H9 (cell line): ENCODE measurements around the gene KLF6. TPM values are rescaled to one million over a fixed set of nuclear protein-coding genes. Genes with fewer than 3 reads are reported as not detected.
A peak's percentile ranks its signal among the peaks of the same experiment; 100 is the strongest.

ENCODE experiments used
- DNase-seq: peaks from one replicate; pipeline ENCODE4 v3.0.0-alpha.2; 2017
- H2AFZ ChIP-seq: one replicate; pipeline ENCODE4 v1.6.1; 2013; ENCODE audit warnings: mild to moderate bottlenecking, low read length, control low read depth, moderate library complexity
- H2AK5ac ChIP-seq: 2 replicates; pipeline ENCODE4 v1.6.1; 2013; ENCODE audit warnings: low read length, control low read depth, mixed read lengths; ENCODE audit not compliant: insufficient read length
- H2BK120ac ChIP-seq: one replicate; pipeline ENCODE4 v1.6.1; 2013; ENCODE audit warnings: low read depth, mild to moderate bottlenecking, low read length, control low read depth, inconsistent platforms; ENCODE audit not compliant: poor library complexity, severe bottlenecking
- H2BK12ac ChIP-seq: 2 replicates; pipeline ENCODE4 v1.6.1; 2013; ENCODE audit warnings: low read length, control low read depth, mixed read lengths, low read depth; ENCODE audit not compliant: insufficient read length
- H2BK15ac ChIP-seq: 2 replicates; pipeline ENCODE4 v1.6.1; 2013; ENCODE audit warnings: low read depth, low read length, control low read depth
- H2BK20ac ChIP-seq: one replicate; pipeline ENCODE4 v1.6.1; 2013; ENCODE audit warnings: low read depth, mild to moderate bottlenecking, low read length, control low read depth, inconsistent platforms; ENCODE audit not compliant: poor library complexity, severe bottlenecking
- H2BK5ac ChIP-seq: 2 replicates; pipeline ENCODE4 v1.6.1; 2013; ENCODE audit warnings: low read length, control low read depth, mixed read lengths; ENCODE audit not compliant: insufficient read length
- H3K14ac ChIP-seq: 2 replicates; pipeline ENCODE4 v1.6.1; 2013; ENCODE audit warnings: low read length, control low read depth; ENCODE audit not compliant: insufficient read depth
- H3K18ac ChIP-seq: 2 replicates; pipeline ENCODE4 v1.6.1; 2013; ENCODE audit warnings: low read depth, mild to moderate bottlenecking, mixed read lengths, low read length, control low read depth; ENCODE audit not compliant: insufficient read length
- H3K23ac ChIP-seq: 2 replicates; pipeline ENCODE4 v1.6.1; 2013; ENCODE audit warnings: low read length, control low read depth, mixed read lengths, low read depth; ENCODE audit not compliant: insufficient read length
- H3K23me2 ChIP-seq: 2 replicates; pipeline ENCODE4 v1.6.1; 2013; ENCODE audit warnings: low read depth, mild to moderate bottlenecking, mixed read lengths, low read length, control low read depth; ENCODE audit not compliant: insufficient read length, poor library complexity, severe bottlenecking
- H3K27ac ChIP-seq: 2 replicates; pipeline ENCODE4 v1.5.1; 2013; ENCODE audit warnings: low read length, control low read depth, mixed read lengths, low read depth; ENCODE audit not compliant: insufficient read length
- H3K27me3 ChIP-seq: 2 replicates; pipeline ENCODE4 v1.6.1; 2013; ENCODE audit warnings: low read length, control low read depth, inconsistent platforms; ENCODE audit not compliant: insufficient read depth
- H3K4ac ChIP-seq: 2 replicates; pipeline ENCODE4 v1.6.1; 2013; ENCODE audit warnings: low read depth, mild to moderate bottlenecking, control low read depth, inconsistent platforms, low read length, moderate library complexity
- H3K4me1 ChIP-seq: 2 replicates; pipeline ENCODE4 v1.6.1; 2013; ENCODE audit warnings: low read length, control low read depth, inconsistent platforms; ENCODE audit not compliant: insufficient read depth
- H3K4me2 ChIP-seq: 2 replicates; pipeline ENCODE4 v1.6.1; 2013; ENCODE audit warnings: low read length, control low read depth, mixed read lengths; ENCODE audit not compliant: insufficient read length, insufficient read depth
- H3K56ac ChIP-seq: 2 replicates; pipeline ENCODE4 v1.6.1; 2013; ENCODE audit warnings: low read depth, mild to moderate bottlenecking, mixed read lengths, low read length, control low read depth; ENCODE audit not compliant: insufficient read length
- H3K79me1 ChIP-seq: 2 replicates; pipeline ENCODE4 v1.6.1; 2013; ENCODE audit warnings: low read depth, mild to moderate bottlenecking, moderate library complexity, low read length, control low read depth, inconsistent platforms; ENCODE audit not compliant: insufficient read depth, poor library complexity, severe bottlenecking
- H3K79me2 ChIP-seq: 2 replicates; pipeline ENCODE4 v1.6.1; 2013; ENCODE audit warnings: low read length, control low read depth, inconsistent platforms; ENCODE audit not compliant: insufficient read depth
- H3K9ac ChIP-seq: 2 replicates; pipeline ENCODE4 v1.6.1; 2013; ENCODE audit warnings: low read length, control low read depth, mixed read lengths; ENCODE audit not compliant: insufficient read length; ENCODE audit errors: extremely low read depth
- H3K9me3 ChIP-seq: one replicate; pipeline ENCODE4 v1.6.1; 2013; ENCODE audit warnings: low read depth, low read length, inconsistent platforms; ENCODE audit not compliant: control insufficient read depth
- H3T11ph ChIP-seq: one replicate; pipeline ENCODE4 v1.6.1; 2013; ENCODE audit warnings: mild to moderate bottlenecking, low read length, control low read depth, inconsistent platforms
- H4K20me1 ChIP-seq: one replicate; pipeline ENCODE4 v1.6.1; 2013; ENCODE audit not compliant: control insufficient read depth, insufficient read length, insufficient read depth
- H4K5ac ChIP-seq: 2 replicates; pipeline ENCODE4 v1.6.1; 2013; ENCODE audit warnings: low read depth, mild to moderate bottlenecking, mixed read lengths, low read length, control low read depth; ENCODE audit not compliant: insufficient read length
- H4K8ac ChIP-seq: replicated peaks from 2 replicates; pipeline ENCODE4 v1.6.1; 2013; ENCODE audit warnings: low read length, control low read depth, mixed read lengths, low read depth; ENCODE audit not compliant: insufficient read length
- H4K91ac ChIP-seq: 2 replicates; pipeline ENCODE4 v1.6.1; 2013; ENCODE audit warnings: low read depth, mild to moderate bottlenecking, moderate library complexity, mixed read lengths, low read length, control low read depth; ENCODE audit not compliant: insufficient read length
- H3K27ac Mint-ChIP-seq, 3 experiments: 2 replicates in 2 of 3; 3 replicates in 1 of 3; pipeline ENCODE4 v1.8.0; 2020 to 2021; ENCODE audit warnings: mixed read lengths in 3 of 3, mild to moderate bottlenecking in 1 of 3, moderate library complexity in 1 of 3
- H3K27me3 Mint-ChIP-seq: 2 replicates; pipeline ENCODE4 v1.8.0; 2021; ENCODE audit warnings: low read depth, mild to moderate bottlenecking, moderate library complexity, mixed read lengths
- H3K36me3 Mint-ChIP-seq, 3 experiments: 2 replicates in 2 of 3; 3 replicates in 1 of 3; pipeline ENCODE4 v1.8.0; 2020 to 2021; ENCODE audit warnings: low read depth in 3 of 3, mixed read lengths in 3 of 3; ENCODE audit not compliant: insufficient read depth in 1 of 3
- H3K4me1 Mint-ChIP-seq, 2 experiments: 2 replicates each; pipeline ENCODE4 v1.8.0; 2020; ENCODE audit warnings: mixed read lengths in 2 of 2
- H3K4me3 Mint-ChIP-seq, 2 experiments: 2 replicates in 1 of 2; 3 replicates in 1 of 2; pipeline ENCODE4 v1.8.0; 2020 to 2021; ENCODE audit warnings: mild to moderate bottlenecking in 2 of 2, mixed read lengths in 2 of 2, moderate library complexity in 1 of 2
- H3K9me3 Mint-ChIP-seq, 2 experiments: 2 replicates in 1 of 2; 3 replicates in 1 of 2; pipeline ENCODE4 v1.8.0; 2020; ENCODE audit warnings: mild to moderate bottlenecking in 2 of 2, mixed read lengths in 2 of 2, moderate library complexity in 1 of 2
- CTCF ChIP-seq: fragments of 200-600 bp; sonication (generic); conservative IDR thresholded peaks from 3 replicates; pipeline ENCODE4 v1.8.0; 2021; ENCODE audit warnings: antibody characterized with exemption, mild to moderate bottlenecking
- WGBS: extraction: QIAGEN DNeasy Blood & Tissue Kit; methylation state at CpG from one replicate; pipeline ENCODE4 v1.1.7; 2013; ENCODE audit warnings: missing lambda C conversion rate, low lambda C conversion rate, mixed read lengths; ENCODE audit not compliant: insufficient read length; ENCODE audit errors: extremely low coverage; 5-methylcytosine and 5-hydroxymethylcytosine counted together
- total RNA-seq: library from RNA; stranded (reverse); gene quantifications from 2 replicates; pipeline ENCODE4 v1.2.1, GENCODE V29; 2021

Gene KLF6
- total RNA-seq, 1 experiment from 2014 or later: 19.3 TPM

- H3K14ac ChIP-seq: no peak overlapping the region
- H3K4me2 ChIP-seq: no peak overlapping the region
- Mint-ChIP-seq H3K27ac (no peak overlapping the region; a peak in 2 of 7 replicates), H3K4me3 (peak overlapping the region in 1 of 2 experiments; percentile 5; a peak in 1 of 5 replicates), H3K27me3 (peaks cover 4% of the 10 kb centered on the region; the same call in 1 of the 2 replicates), H3K36me3 (peaks cover 0 to 18% (median 12%) of the 10 kb centered on the region in 3 experiments; a peak in 5 of 7 replicates), H3K9me3 (peaks cover 5 to 11% of the 10 kb centered on the region in 2 experiments; a peak in 4 of 5 replicates), H3K4me1 (peaks cover 27 to 32% of the 10 kb centered on the region in 2 experiments)
- H3T11ph ChIP-seq: no peak overlapping the region
- no peak overlapping the region for H4K8ac ChIP-seq
- no peak overlapping the region for H3K4ac ChIP-seq
- H3K79me2 ChIP-seq: peaks cover 14% of the 10 kb centered on the region; the same call in 1 of the 2 replicates
- no peak overlapping the region for H4K91ac ChIP-seq
- H4K20me1 ChIP-seq: no peaks in the 10 kb centered on the region
- H2BK20ac ChIP-seq: no peak overlapping the region
- no peak overlapping the region for H3K23ac ChIP-seq
- no peak overlapping the region for H2AK5ac ChIP-seq
- H3K27me3 ChIP-seq: no peaks in the 10 kb centered on the region
- H3K9ac ChIP-seq: no peak overlapping the region
- no peak overlapping the region for H2BK15ac ChIP-seq
- no peak overlapping the region for H2BK12ac ChIP-seq
- H3K79me1 ChIP-seq: peaks cover 2% of the 10 kb centered on the region
- H4K5ac ChIP-seq: no peak overlapping the region
- TF ChIP-seq CTCF: no peak
- H2BK5ac ChIP-seq: no peak overlapping the region
- H2AFZ ChIP-seq: no peak overlapping the region
- H3K4me1 ChIP-seq: peaks cover 3% of the 10 kb centered on the region; the same call in 1 of the 2 replicates
- H3K27ac ChIP-seq: no peak overlapping the region
- WGBS: no CpG with 5 or more reads among the region's 9 CpGs
- H2BK120ac ChIP-seq: no peak overlapping the region
- H3K18ac ChIP-seq: no peak overlapping the region
- no peak overlapping the region for H3K56ac ChIP-seq
- peaks cover 18% of the 10 kb centered on the region for H3K23me2 ChIP-seq
- DNase-seq: peak; percentile 17
- H3K9me3 ChIP-seq: no peaks in the 10 kb centered on the region
These were observed 2.8 kb upstream of the KLF6 start for GRCh38 chr10:3787816-3788215.
